Activated CD4-positive, CD25-positive, alpha-beta regulatory T cell treated with anti-CD3 and anti-CD28 coated beads, Interleukin-2, amount 50 U/mL, for 16 hours (primary cell): Measurements from ENCODE around the gene NAE1.
"Not testable (repeated sequence)": the region's sequence is repeated elsewhere in the genome, so short reads cannot be mapped to it uniquely, and the experiment has no call there.

Experiments
- DNase-seq: peaks from one replicate; pipeline ENCODE4 v3.0.0-alpha.2; 2020; ENCODE audit warnings: low read depth, low spot score

Gene NAE1

GRCh38 chr16:66830422-66831404 lies at the start of gene NAE1:
Gene NAE1 (minus strand): TSS chr16:66830976. CDS start chr16:66830899, 77 bp downstream.
- peak; percentile 79 for DNase-seq

- DNase-seq = no peak
Observed at GRCh38 chr16:66878067-66878466, 47.3 kb upstream of the NAE1 start.

GRCh38 chr16:66874079-66874775 lies 43.5 kb upstream of the NAE1 start:
- no peak for DNase-seq

GRCh38 chr16:66873685-66874055 lies 42.9 kb upstream of the NAE1 start:
- no peak for DNase-seq

GRCh38 chr16:66872943-66873684 lies 42.3 kb upstream of the NAE1 start:
- peak; percentile 70 for DNase-seq

- no peak for DNase-seq
Observed at GRCh38 chr16:66872559-66872942, 41.8 kb upstream of the NAE1 start.

- DNase-seq = no peak
Observed at GRCh38 chr16:66871840-66872239, 41.1 kb upstream of the NAE1 start.

GRCh38 chr16:66871363-66871762 lies 40.6 kb upstream of the NAE1 start:
- DNase-seq = not testable (repeated sequence)

- DNase-seq = no peak
Observed at GRCh38 chr16:66869424-66869823, 38.6 kb upstream of the NAE1 start.

GRCh38 chr16:66863707-66864106 lies 32.9 kb upstream of the NAE1 start:
- no peak for DNase-seq

- DNase-seq = no peak
Observed at GRCh38 chr16:66862023-66862520, 31.3 kb upstream of the NAE1 start.

GRCh38 chr16:66859397-66860068 lies 28.8 kb upstream of the NAE1 start:
- DNase-seq = no peak

GRCh38 chr16:66858740-66859396 lies 28.1 kb upstream of the NAE1 start:
- no peak for DNase-seq

GRCh38 chr16:66857437-66857836 lies 26.7 kb upstream of the NAE1 start:
- no peak for DNase-seq

- no peak for DNase-seq
Observed at GRCh38 chr16:66856801-66857200, 26.0 kb upstream of the NAE1 start.

GRCh38 chr16:66856184-66856730 lies 25.5 kb upstream of the NAE1 start:
- no peak for DNase-seq

- no peak for DNase-seq
Observed at GRCh38 chr16:66853261-66854139, 22.7 kb upstream of the NAE1 start.

GRCh38 chr16:66851166-66851964 lies 20.6 kb upstream of the NAE1 start:
- no peak for DNase-seq
